GM23338 (cell line): ENCODE data around the gene DNASE1L1. TPM values are rescaled to one million over a fixed set of nuclear protein-coding genes. Genes with fewer than 3 reads are reported as not detected.

ENCODE experiments used
- REST ChIP-seq: IDR thresholded peaks from one replicate; pipeline ENCODE4 v1.6.1; 2018; ENCODE audit warnings: antibody characterized with exemption; ENCODE audit not compliant: unreplicated experiment
- ZNF462 ChIP-seq: fragments of 250-450 bp; sonication (Bioruptor Pico); IDR thresholded peaks from 2 replicates; pipeline ENCODE4 v1.5.0; 2020; ENCODE audit warnings: mild to moderate bottlenecking, moderate library complexity
- polyA plus RNA-seq: library from polyadenylated mRNA; unstranded; fragments of >200 nt; fragmentation: Nextera tagmentation; extraction: Ambion mirVana; gene quantifications from 2 replicates; pipeline ENCODE4 v1.2.1, GENCODE V29; 2016
- total RNA-seq: library from RNA; depleted of rRNA; stranded (reverse); fragments of >200 nt; shearing (Covaris generic); gene quantifications from 2 replicates; pipeline ENCODE4 v1.2.3, GENCODE V29; 2014
- TF ChIP-seq, protein P1 (sequence below): IDR thresholded peaks from 2 replicates; pipeline ENCODE4 v1.6.1; 2016; ENCODE audit warnings: antibody characterized with exemption

DNASE1L1 gene
- total and polyA plus RNA-seq, 2 experiments from 2014 or later: 3.3 to 16.1 TPM

GRCh38 chrX:154399527-154400368 lies 9.3 kb downstream of the DNASE1L1 start (continued):
- no peak for TF ChIP-seq ZNF462
- TF ChIP-seq, protein P1, sequence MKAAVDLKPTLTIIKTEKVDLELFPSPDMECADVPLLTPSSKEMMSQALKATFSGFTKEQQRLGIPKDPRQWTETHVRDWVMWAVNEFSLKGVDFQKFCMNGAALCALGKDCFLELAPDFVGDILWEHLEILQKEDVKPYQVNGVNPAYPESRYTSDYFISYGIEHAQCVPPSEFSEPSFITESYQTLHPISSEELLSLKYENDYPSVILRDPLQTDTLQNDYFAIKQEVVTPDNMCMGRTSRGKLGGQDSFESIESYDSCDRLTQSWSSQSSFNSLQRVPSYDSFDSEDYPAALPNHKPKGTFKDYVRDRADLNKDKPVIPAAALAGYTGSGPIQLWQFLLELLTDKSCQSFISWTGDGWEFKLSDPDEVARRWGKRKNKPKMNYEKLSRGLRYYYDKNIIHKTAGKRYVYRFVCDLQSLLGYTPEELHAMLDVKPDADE: no peak
- no peak for TF ChIP-seq REST
